ENCODE measurements around the gene SPINK14.

GRCh38 chr5:148120317-148120716, 48.0 kb upstream of the SPINK14 start:
- TF ChIP-seq POLR2AphosphoS5 (IDR thresholded peaks at IDR 0.05; ENCODE audit: low read depth, low read length) = no peak
- no peak for TF ChIP-seq RXRA (CRISPR knock-in tag; IDR thresholded peaks at IDR 0.05)
- no peak for TF ChIP-seq TCF7L2 (IDR thresholded peaks at IDR 0.05; ENCODE audit: low read depth, low read length)
- TF ChIP-seq ZFP36L1 (CRISPR knock-in tag; IDR thresholded peaks at IDR 0.05) = no peak
- TF ChIP-seq DPF2 (CRISPR knock-in tag; IDR thresholded peaks at IDR 0.05; ENCODE audit: borderline replicate concordance, low read depth) = no peak
- no peak for TF ChIP-seq ZNF788 (CRISPR knock-in tag; IDR thresholded peaks at IDR 0.05; ENCODE audit: borderline replicate concordance)
